MM.1S (cell line): ENCODE results near the gene CLCF1.

Experiments
- EZH2phosphoT487 ChIP-seq: fragments of 300-600 bp; sonication (generic); IDR thresholded peaks from 2 replicates; pipeline ENCODE4 v1.6.1; 2018; ENCODE audit warnings: antibody characterized with exemption, low read length
- TF ChIP-seq, protein P1 (sequence below): fragments of 300-600 bp; sonication (generic); IDR thresholded peaks from 2 replicates; pipeline ENCODE4 v1.5.1; 2016; ENCODE audit warnings: antibody characterized with exemption, low read length, mixed read lengths

DNA sequence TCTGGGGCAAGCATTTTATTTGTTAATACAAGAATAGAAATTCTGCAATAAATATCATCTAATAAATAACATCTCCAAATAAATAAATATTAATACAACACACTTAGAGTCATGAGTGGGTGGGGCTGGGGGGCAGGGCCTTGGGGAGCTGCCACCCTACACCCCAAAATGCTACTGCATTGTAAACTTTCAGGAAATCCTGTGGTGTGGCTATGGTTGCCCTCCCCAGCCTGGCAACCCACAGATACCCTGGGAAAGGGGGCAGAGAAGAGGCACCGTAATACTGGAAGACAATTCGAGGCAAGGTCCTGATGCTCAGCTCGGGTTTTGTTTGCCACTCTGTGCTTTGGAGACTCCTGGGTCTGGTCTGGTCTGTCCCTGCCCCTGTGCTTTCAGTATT, 9.2 kb downstream of the CLCF1 start:
- TF ChIP-seq EZH2phosphoT487: no peak
- TF ChIP-seq, protein P1, sequence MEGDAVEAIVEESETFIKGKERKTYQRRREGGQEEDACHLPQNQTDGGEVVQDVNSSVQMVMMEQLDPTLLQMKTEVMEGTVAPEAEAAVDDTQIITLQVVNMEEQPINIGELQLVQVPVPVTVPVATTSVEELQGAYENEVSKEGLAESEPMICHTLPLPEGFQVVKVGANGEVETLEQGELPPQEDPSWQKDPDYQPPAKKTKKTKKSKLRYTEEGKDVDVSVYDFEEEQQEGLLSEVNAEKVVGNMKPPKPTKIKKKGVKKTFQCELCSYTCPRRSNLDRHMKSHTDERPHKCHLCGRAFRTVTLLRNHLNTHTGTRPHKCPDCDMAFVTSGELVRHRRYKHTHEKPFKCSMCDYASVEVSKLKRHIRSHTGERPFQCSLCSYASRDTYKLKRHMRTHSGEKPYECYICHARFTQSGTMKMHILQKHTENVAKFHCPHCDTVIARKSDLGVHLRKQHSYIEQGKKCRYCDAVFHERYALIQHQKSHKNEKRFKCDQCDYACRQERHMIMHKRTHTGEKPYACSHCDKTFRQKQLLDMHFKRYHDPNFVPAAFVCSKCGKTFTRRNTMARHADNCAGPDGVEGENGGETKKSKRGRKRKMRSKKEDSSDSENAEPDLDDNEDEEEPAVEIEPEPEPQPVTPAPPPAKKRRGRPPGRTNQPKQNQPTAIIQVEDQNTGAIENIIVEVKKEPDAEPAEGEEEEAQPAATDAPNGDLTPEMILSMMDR: no peak
